AG04449 (cell line): Measurements from ENCODE around the gene KRTDAP.

Experiments used
- CTCF ChIA-PET: fragments of 350-600 bp; formaldehyde crosslinking; extraction: SDS; loops from one replicate; lab custom pipeline; 2021; ENCODE audit warnings: antibody characterized with exemption; lab: Yijun Ruan, JAX
- POLR2A ChIA-PET: fragments of 400-600, 350-600 bp; formaldehyde crosslinking; extraction: SDS; loops from one replicate; lab custom pipeline; 2020; ENCODE audit warnings: antibody characterized with exemption, inconsistent platforms; lab: Yijun Ruan, JAX
- DNase-seq: peaks from one replicate; pipeline ENCODE4 v3.0.0-alpha.2; 2010; ENCODE audit warnings: low read depth, low spot score
- H3K4me3 ChIP-seq: 2 replicates; pipeline ENCODE4 v1.5.1; 2011; ENCODE audit warnings: low read depth, mild to moderate bottlenecking, control low read depth, low read length
- TF ChIP-seq, protein P1 (sequence below): IDR thresholded peaks from one replicate; pipeline ENCODE4 v1.5.1; 2011; ENCODE audit warnings: mild to moderate bottlenecking, moderate library complexity, low read length, control low read depth, inconsistent platforms; ENCODE audit not compliant: insufficient read depth; ENCODE audit errors: missing control alignments

Gene KRTDAP

GRCh38 chr19:35516310-35516709 lies 26.0 kb upstream of the KRTDAP start:
- POLR2A ChIA-PET = no interaction called here
- H3K4me3 ChIP-seq = no peak overlapping the region
- DNase-seq = no peak
- TF ChIP-seq, protein P1, sequence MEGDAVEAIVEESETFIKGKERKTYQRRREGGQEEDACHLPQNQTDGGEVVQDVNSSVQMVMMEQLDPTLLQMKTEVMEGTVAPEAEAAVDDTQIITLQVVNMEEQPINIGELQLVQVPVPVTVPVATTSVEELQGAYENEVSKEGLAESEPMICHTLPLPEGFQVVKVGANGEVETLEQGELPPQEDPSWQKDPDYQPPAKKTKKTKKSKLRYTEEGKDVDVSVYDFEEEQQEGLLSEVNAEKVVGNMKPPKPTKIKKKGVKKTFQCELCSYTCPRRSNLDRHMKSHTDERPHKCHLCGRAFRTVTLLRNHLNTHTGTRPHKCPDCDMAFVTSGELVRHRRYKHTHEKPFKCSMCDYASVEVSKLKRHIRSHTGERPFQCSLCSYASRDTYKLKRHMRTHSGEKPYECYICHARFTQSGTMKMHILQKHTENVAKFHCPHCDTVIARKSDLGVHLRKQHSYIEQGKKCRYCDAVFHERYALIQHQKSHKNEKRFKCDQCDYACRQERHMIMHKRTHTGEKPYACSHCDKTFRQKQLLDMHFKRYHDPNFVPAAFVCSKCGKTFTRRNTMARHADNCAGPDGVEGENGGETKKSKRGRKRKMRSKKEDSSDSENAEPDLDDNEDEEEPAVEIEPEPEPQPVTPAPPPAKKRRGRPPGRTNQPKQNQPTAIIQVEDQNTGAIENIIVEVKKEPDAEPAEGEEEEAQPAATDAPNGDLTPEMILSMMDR = no peak
- CTCF ChIA-PET = interaction anchor here (1.1 to 8.5 kb wide), 5 partner anchors 7 to 163 kb away, joined by 3 to 42 read pairs (median 5); no protein-coding TSS in a partner anchor

DNA sequence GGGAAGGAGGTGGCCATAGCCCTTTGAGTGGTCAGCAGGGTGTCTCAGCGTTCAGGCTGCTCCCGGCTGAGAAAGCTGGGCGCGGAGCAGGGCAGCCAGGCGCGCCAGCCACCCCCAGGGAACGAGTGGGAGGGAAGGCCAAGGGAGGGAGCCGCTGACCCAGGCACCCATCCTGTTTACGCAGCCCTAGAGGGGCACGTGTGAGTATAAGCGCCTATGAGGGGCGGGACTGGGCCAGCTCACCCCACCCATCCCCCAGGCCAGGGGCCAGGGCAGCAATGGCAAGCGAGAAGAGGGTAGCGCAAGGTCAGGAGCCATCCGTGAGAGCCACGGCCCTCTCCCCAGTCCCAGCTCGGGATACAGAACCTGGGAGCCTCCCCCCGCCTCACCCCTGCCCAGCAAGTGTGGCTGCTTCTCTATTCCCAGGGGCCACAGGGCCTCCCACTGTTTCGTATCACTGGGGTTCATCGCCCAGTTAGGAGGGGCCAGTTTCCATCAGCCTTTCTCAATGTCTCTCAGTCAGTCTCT lies 24.1 kb upstream of the KRTDAP start:
- ChIA-PET POLR2A (no interaction called here), CTCF (interaction anchor here (1.0 to 4.8 kb wide), 5 partner anchors 9 to 94 kb away, joined by 3 to 27 read pairs (median 4); no protein-coding TSS in a partner anchor)
- H3K4me3 ChIP-seq = no peak overlapping the region
- TF ChIP-seq, protein P1 = no peak
- DNase-seq = no peak

GRCh38 chr19:35513628-35514281 lies 23.5 kb upstream of the KRTDAP start, which contains the start of gene DMKN:
DMKN (minus strand) TSS chr19:35513649; CDS start chr19:35513475, 174 bp downstream.
- no peak for DNase-seq
- CTCF ChIA-PET = interaction anchor here (1.0 to 4.8 kb wide), 4 partner anchors 17 to 94 kb away, joined by 3 to 27 read pairs (median 4); no protein-coding TSS in a partner anchor

DNA sequence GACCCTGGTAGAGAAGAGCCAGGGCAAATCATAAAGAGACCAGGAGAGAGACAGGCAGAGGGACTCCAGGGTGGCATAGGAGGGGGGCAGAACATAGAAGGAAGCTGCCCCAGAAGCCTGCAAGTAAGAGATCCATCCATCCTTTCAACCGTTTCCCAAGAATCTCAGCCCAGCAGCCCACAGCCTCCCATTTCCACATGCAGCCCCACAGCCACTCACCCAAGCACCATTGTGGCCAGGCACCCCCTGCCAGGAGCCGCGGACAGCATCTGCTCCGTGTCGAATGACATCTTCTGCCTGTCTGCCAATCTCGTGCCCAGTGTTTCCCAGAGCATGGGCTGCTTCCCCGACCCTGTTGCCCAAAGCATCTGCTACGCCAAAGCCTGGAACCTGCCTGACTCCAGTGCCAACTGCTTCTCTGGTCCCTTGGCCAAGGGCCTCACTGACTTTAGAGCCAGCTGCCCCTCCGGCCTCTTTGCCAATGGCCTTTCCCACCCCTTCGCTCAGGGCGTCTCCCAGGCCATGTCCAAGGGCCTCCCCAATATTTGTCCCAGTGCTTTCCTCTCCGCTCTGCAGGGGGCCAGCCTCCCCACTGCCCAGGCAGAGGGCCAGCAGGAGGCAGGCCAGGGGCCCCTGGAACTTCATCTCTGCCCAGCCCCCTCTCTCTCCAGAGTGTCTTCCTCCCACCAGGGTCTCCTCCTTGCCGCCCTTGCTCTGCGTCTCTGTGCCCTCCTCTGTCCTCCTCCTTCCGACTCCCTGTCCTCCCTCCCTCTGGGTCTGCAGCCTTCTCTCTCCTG lies 22.8 kb upstream of the KRTDAP start:
- TF ChIP-seq, protein P1 = no peak
- DNase-seq = no peak
- ChIA-PET POLR2A (interaction anchor here (0.6 kb wide), 1 partner anchor 446 kb away, joined by 3 read pairs; no protein-coding TSS in a partner anchor), CTCF (interaction anchor here (1.2 kb wide), 1 partner anchor 10 kb away, joined by 3 read pairs; no protein-coding TSS in a partner anchor)
- H3K4me3 ChIP-seq = no peak overlapping the region

More at GRCh38 chr19:35513628-35514281, 23.5 kb upstream of the KRTDAP start, which contains the start of gene DMKN:
- POLR2A ChIA-PET = interaction anchor here (0.6 kb wide), 1 partner anchor 446 kb away, joined by 3 read pairs; no protein-coding TSS in a partner anchor
- TF ChIP-seq, protein P1 = no peak
- H3K4me3 ChIP-seq = no peak within 1 kb of the TSS

GRCh38 chr19:35511337-35511736 lies 21.1 kb upstream of the KRTDAP start:
- CTCF ChIA-PET = interaction anchor here (1.1 to 7.3 kb wide), 14 partner anchors 9 to 331 kb away, joined by 3 to 106 read pairs (median 8); partner anchors contain the start of gene FFAR1
- POLR2A ChIA-PET = no interaction called here
- no peak overlapping the region for H3K4me3 ChIP-seq
- TF ChIP-seq, protein P1 = no peak
- DNase-seq = no peak
